Nephron (organoid): Measurements from ENCODE around the gene SDK2.
A peak's percentile ranks its signal among the peaks of the same experiment; 100 is the strongest.

Source experiments
- H3K27ac Mint-ChIP-seq, 3 experiments: 2 replicates each; pipeline ENCODE4 v1.8.0; 2020; ENCODE audit warnings: mixed read lengths in 3 of 3, mild to moderate bottlenecking in 2 of 3, moderate library complexity in 1 of 3
- H3K27me3 Mint-ChIP-seq: 2 replicates; pipeline ENCODE4 v1.8.0; 2021; ENCODE audit warnings: low read depth, mild to moderate bottlenecking, moderate library complexity, mixed read lengths
- H3K36me3 Mint-ChIP-seq: 2 replicates; pipeline ENCODE4 v1.8.0; 2020; ENCODE audit warnings: low read depth, mixed read lengths
- H3K4me1 Mint-ChIP-seq: 2 replicates; pipeline ENCODE4 v1.8.0; 2020; ENCODE audit warnings: mixed read lengths
- H3K4me3 Mint-ChIP-seq, 3 experiments: 2 replicates each; pipeline ENCODE4 v1.8.0; 2020; ENCODE audit warnings: mild to moderate bottlenecking in 3 of 3, mixed read lengths in 3 of 3, moderate library complexity in 2 of 3
- H3K9me3 Mint-ChIP-seq: 2 replicates; pipeline ENCODE4 v1.8.0; 2020; ENCODE audit warnings: mixed read lengths
- TF ChIP-seq, protein P1 (sequence below), 3 experiments: fragments of 200-600 bp; sonication (generic); IDR thresholded peaks; one replicate each; pipeline ENCODE4 v1.5.0; 2021; ENCODE audit warnings: antibody characterized with exemption in 3 of 3; ENCODE audit not compliant: unreplicated experiment in 3 of 3

The SDK2 gene

DNA sequence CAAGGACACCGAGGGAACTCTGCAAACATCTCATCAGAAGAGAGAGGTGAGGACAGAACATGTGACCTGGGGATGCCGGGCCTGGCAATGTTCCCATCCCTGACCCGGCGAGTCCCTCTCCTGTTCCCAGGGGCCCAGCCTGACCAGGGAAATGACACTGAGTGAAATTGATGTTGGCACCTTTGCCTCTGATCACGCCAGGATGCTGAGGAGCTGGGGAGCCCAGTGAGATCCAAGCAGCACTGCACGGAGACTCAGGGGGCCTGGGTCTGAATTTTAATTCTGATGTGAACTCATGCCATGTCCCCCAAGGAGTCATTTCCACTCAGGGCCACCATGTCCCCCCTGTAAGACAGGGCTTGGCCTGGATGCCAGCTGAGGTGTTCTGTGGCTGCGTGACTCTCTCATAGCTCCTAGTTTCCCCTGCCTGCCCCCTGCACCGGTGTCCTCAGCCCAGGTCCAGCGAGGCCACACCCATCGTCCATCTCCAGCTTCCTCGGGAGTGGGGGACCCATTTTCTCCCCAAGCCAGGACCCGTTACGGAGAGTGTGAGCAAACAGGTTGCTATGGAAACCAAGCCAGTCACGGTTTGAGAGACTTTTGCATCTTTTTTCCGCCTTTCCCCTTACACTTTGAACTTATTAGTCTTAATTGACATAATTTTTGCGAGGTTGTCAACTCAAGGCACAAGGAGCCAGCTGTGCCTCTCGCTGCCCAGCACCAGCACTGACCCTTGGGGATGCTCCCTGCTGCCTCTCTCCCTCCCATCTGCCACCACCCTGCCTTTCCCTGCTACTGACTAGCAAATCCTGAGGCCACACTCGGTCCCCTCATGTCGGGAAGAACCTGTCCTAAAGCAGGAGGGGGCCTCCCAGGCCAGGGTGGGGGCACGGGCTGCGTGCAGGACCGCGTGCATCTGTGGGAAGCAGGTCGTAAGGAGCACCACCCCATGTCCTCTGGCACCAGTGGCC, 150.0 kb downstream of the SDK2 start:
- H3K36me3 Mint-ChIP-seq, result no peaks in the 10 kb centered on the region

DNA sequence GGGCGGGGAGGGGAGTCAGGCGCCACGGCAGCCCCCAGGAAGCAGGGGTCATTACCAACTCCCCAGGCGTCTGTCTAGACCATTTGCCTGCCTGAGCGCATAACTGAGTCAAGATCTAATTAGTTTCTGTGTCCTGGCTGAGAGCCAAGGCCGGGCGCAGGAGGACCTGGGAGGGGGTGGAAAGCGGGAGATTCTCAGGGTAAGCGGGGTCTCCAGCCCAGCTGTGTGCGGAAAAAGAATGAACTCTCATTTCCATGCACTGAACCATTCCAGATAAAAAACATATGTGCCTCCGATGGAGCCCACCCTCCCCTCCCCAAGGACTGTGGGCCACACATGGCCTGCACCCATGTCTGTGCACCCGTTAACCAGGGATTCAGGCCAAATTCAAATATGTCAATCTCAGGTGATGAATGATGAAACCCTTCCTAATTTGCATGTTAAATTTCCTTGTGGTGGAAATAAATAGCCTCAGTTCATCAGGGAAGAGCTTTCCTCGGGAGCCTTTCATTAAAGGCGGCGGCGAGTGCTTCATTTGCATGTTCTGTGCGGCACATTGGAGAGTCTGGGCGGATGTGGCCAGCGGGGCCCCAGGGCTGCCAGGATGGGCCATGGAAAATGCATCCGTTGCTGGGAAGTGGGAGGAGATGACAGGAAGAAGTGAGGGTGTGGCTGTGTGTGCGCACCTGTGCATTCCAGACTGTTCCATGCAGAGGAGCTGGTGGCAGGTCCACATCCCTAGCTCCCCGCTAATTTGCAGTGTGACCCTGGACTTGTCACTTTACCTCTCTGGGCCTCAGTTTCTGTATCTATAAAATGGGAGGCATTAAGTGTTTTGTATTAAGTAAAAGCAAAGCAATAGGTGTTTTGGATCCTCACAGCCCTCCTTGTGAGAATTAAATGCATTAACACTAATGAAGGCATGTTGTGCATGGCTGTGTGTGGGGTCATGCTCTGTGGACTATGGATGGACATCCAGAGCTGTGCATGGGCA, 151.1 kb downstream of the SDK2 start:
- Mint-ChIP-seq H3K36me3 (no peaks in the 10 kb centered on the region), H3K4me1 (peaks cover 40% of the 10 kb centered on the region), H3K27me3 (peaks cover 9% of the 10 kb centered on the region), H3K27ac (peak overlapping the region; percentile 60 to 82 (median 63)), H3K9me3 (no peaks in the 10 kb centered on the region), H3K4me3 (peak overlapping the region in 1 of 3 experiments; percentile 29)
- TF ChIP-seq, protein P1, sequence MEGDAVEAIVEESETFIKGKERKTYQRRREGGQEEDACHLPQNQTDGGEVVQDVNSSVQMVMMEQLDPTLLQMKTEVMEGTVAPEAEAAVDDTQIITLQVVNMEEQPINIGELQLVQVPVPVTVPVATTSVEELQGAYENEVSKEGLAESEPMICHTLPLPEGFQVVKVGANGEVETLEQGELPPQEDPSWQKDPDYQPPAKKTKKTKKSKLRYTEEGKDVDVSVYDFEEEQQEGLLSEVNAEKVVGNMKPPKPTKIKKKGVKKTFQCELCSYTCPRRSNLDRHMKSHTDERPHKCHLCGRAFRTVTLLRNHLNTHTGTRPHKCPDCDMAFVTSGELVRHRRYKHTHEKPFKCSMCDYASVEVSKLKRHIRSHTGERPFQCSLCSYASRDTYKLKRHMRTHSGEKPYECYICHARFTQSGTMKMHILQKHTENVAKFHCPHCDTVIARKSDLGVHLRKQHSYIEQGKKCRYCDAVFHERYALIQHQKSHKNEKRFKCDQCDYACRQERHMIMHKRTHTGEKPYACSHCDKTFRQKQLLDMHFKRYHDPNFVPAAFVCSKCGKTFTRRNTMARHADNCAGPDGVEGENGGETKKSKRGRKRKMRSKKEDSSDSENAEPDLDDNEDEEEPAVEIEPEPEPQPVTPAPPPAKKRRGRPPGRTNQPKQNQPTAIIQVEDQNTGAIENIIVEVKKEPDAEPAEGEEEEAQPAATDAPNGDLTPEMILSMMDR (IDR thresholded peaks at IDR 0.05; ENCODE audit: unreplicated experiment in 3 of 3), result no peak

More for the DNA sequence above, 150.0 kb downstream of the SDK2 start:
- no peak overlapping the region for H3K27ac Mint-ChIP-seq
- H3K4me1 Mint-ChIP-seq, result peaks cover 50% of the 10 kb centered on the region
- no peaks in the 10 kb centered on the region for H3K9me3 Mint-ChIP-seq
- no peak overlapping the region for H3K4me3 Mint-ChIP-seq
- TF ChIP-seq, protein P1 (IDR thresholded peaks at IDR 0.05; ENCODE audit: unreplicated experiment in 3 of 3), result no peak
- H3K27me3 Mint-ChIP-seq, result peaks cover 9% of the 10 kb centered on the region

DNA sequence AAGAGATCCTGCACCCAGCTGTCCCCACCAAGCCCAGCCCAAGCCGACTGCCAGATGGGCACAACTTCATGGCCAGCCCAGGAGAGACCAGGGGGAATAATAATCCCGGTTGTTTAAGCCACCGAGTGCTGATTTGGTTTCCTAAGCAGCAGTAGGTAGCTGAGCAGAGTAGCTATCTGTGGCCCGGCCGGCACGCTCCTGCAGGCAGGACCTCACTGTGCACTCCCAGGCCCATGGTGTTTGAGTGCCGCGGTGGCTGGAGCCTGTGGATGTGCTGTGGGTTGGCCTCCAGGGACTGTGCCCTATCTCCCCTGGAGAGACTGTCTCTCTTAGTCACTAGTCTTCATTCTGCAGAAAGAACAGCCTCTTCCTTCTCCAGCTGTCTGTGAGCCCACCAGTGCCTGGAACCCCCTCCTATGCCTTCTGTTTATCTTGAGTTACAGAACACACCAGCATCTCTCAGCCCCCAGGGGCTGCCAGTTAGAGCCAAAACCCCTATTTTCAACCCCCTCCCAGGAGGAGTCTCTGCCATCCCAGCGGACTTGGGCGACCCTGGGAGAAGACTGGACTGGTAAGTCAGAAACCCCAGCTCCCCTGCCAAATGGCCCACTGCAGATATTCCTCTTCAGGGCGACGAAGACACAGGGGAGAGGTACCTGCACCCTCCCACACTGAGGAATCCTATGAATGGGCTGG, 152.0 kb downstream of the SDK2 start:
- Mint-ChIP-seq H3K27ac (peak overlapping the region; percentile 60 to 82 (median 63)), H3K9me3 (no peaks in the 10 kb centered on the region), H3K36me3 (no peaks in the 10 kb centered on the region), H3K4me1 (peaks cover 34% of the 10 kb centered on the region), H3K27me3 (peaks cover 9% of the 10 kb centered on the region), H3K4me3 (peak overlapping the region in 2 of 3 experiments; percentile 5 to 16)
- TF ChIP-seq, protein P1 (IDR thresholded peaks at IDR 0.05; ENCODE audit: unreplicated experiment in 3 of 3), result no peak

DNA sequence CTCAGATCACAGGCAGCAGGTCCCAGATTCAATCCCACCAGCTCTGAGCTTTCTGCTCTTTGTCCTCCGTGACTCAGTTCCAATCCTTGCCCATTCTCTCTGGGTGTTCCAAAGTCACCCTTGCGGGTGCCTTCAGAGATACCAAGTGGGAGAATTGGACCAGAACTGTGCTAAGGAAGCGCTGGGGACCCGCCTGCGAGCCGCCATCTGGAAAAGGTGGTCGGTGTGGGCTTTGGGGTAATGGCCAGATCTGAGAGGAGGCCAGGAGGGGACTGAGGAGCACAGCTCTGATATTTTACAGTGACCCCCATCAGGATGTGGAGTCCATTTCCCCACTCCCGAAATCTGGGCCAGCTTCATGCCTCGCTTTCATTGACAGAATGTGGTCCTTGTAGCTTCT, 152.6 kb downstream of the SDK2 start:
- no peak overlapping the region for H3K4me3 Mint-ChIP-seq
- H3K4me1 Mint-ChIP-seq, result peaks cover 34% of the 10 kb centered on the region
- no peaks in the 10 kb centered on the region for H3K36me3 Mint-ChIP-seq
- H3K27me3 Mint-ChIP-seq, result peaks cover 9% of the 10 kb centered on the region
- H3K9me3 Mint-ChIP-seq, result no peaks in the 10 kb centered on the region
- TF ChIP-seq, protein P1 (IDR thresholded peaks at IDR 0.05; ENCODE audit: unreplicated experiment in 3 of 3), result no peak
- peak overlapping the region in 2 of 3 experiments; percentile 60 to 63 for H3K27ac Mint-ChIP-seq

DNA sequence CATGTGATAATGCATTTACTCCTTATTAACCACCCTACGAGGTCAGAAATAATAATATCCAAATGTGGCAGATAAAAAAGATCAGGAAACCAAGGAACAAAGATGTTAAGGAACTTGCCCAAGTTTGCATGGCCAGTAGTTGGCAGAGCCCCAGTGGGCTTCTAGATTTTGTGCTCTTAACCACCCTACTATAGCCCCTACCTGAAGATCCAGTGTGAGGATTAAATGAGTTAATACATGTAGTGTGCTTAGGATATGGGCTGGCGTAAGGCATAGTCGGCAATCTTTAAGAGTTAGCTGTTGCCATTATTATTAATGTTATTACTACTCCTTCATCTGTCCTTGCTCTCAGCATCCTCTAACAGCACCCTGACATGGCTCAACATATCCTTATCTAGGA, 153.4 kb downstream of the SDK2 start:
- Mint-ChIP-seq H3K36me3 (peaks cover 5% of the 10 kb centered on the region), H3K4me3 (no peak overlapping the region), H3K9me3 (peaks cover 2% of the 10 kb centered on the region), H3K4me1 (peaks cover 36% of the 10 kb centered on the region), H3K27me3 (peaks cover 4% of the 10 kb centered on the region), H3K27ac (no peak overlapping the region)
- TF ChIP-seq, protein P1 (IDR thresholded peaks at IDR 0.05; ENCODE audit: unreplicated experiment in 3 of 3), result no peak
